Measurements from ENCODE around the gene MAST2.

Gene MAST2

DNA sequence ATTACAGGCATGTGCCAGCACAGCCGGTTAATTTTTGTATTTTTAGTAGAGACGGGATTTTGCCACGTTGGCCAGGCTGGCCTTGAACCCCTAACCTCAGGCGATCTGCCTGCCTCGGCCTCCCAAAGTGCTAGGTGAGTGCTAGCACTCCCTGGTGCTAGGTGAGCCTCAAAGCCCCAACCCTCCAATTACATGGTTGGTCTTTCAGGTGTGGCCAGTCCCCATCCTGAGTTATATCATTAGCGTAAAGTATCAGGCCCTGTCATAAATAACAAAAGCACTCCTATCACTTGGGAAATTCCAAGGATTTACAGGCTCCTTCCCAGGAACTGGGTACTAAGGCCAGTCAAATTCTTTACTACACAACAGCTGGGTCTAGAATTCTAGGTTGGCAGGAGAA, 191.0 kb downstream of the MAST2 start:
- DNase-seq = no peak

DNA sequence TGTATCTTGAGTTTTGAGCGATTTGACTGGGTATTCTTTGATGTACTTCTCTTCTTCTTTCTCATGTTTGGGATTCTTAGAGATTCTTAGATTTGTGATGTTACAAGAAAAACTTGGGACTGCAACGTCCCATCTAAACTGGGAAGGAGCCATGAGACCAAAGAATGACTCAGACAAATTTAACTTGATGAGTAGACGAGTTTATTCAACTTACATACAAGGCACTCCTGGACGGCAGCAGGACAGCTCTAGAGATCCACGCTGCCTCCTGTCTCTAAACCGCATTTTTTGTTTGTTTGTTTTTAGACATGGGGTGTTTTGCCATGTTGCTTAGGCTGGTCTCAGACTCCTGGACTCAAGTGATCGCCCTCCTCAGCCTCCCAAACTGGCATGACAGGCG, 191.9 kb downstream of the MAST2 start:
- no peak for DNase-seq

DNA sequence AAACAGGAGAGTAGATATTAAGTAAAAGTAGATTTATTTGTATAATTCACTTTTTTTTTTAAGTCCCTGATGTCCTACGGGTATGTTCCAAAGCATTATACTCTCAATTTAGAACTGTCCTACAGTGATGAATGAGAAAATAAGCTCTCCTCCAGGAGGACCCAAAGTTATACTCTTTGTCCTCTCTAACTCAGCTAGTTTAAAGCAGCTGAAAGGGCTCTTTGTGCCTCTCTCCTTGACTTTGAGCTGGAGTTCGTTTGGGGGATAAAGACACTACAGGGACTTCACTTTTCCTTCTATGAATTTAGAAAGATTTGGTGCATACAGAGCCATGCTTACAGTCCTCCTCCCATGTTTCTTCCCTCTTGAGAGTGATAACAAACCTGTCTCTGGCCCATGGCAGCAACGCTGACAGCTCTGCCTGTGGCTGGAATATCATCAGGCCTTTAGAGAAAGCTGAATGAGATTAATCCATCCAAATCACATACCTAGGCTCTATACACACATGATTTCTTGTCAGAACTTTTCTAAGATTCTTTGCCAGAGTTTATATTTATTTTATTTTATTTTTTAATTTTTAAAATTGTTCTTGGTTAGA, 194.7 kb downstream of the MAST2 start:
- DNase-seq = no peak

DNA sequence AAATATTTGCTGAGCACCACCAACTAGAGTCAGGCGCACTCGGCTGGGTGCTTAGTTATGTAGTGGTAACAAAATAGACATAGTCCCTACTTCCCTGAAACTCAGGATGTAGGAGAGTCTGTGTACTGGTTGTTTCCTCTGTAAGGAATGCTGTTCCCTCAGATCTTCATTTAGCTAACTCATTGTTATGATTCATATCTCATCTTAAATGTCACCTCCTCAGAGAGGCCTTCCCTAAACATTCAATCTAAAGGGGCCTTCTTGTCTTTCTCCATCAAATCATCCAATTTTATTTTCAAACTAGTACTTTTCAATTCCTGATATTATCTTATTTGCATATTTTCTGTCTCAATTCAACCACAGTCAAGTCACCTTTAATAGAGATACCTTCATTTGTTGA, 196.1 kb downstream of the MAST2 start:
- no peak for DNase-seq

DNA sequence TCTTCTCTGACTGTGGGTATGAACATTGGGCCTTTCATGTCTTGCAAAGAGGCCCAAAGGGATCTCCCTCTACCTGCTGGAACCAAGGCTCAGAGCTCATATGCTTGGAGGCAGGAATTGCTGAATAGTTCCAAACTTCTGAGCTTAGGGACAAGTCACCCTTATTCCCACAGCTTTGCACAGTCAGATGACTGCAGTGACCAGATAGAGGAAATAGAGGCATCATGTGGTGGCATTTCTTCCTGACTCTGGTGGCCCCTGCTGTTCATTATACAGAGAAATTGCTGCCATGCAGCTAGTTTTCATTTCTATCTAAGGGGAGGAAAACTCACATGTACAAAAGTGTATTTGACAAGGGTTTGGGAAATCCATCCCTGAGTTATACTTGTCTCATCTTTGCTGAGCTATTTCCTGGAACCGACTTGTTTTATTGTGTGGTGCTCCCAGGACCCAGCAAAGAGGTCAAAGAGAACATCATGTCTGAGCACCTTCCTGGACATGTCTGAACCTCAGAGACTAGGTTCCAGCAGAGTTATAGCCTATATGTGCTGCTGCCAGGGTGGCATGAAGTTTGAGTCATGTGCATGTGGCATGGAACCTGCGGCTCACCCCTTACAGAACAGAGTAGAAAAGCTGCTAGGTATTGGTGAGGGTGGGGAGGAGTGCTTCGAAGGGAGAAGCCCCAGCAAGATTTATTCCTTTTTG, 197.8 kb downstream of the MAST2 start:
- DNase-seq = no peak

DNA sequence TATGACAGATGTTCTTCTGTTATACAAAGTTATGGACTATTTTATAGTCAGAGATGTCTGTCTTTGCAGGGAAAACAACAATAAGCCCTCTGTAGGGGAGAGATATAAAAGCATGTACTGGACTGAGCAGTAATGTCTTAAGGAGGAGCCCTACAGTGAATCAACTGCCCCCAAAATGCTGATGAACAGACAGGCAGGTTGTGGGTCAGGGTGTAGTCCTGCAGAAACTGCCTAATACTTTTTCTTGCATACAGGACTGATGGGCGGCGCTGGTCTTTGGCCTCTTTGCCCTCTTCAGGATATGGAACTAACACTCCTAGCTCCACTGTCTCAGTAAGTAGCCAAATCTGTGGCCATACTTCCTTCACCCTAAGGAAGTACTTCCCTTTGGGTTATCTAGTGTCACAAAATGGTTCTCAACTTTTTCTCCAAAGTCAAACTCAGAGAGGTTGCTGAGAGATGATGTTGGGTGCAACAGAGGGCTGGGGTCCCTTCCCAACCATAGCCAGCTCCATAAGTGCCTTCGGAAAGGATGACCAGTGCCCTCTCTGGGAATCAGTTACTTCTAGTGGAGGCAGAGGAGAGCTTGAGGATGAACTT, 199.2 kb downstream of the MAST2 start:
- no peak for DNase-seq

DNA sequence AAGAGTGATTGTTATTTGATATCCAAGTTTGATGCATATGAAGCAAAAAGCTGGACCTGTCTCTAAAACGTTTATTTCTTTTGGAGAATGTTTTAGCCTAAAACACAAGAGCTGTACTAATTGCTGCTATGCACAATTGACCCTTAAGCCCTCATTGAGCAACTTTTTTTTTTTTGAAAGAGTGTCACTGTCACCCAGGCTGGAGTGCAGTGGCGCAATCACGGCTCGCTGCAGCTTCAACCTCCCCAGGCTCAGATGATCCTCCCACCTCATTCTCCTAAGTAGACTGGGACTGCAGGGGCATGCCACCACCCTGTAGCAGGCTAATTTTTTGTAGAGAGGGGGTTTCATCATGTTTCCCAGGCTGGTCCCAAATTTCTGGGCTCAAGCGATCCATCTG, 199.9 kb downstream of the MAST2 start:
- DNase-seq = no peak

DNA sequence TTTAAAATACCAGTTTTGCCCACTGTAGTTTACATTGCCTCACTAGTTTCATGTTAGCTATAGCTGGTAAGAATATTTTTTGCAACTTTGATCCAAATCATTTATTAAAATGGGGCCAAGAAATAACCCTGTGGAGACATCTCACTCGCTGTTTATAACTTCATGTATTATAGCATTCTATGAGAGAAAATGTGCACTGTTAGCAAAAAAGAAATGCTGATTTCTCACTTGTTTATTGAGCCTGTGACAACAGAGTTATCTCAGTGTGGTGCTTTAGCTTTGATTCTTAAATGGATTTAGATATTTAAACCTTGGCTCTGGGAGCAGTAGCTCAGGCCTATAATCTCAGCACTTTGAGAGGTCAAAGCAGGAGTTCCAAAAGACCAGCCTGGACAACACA, 201.1 kb downstream of the MAST2 start:
- no peak for DNase-seq

DNA sequence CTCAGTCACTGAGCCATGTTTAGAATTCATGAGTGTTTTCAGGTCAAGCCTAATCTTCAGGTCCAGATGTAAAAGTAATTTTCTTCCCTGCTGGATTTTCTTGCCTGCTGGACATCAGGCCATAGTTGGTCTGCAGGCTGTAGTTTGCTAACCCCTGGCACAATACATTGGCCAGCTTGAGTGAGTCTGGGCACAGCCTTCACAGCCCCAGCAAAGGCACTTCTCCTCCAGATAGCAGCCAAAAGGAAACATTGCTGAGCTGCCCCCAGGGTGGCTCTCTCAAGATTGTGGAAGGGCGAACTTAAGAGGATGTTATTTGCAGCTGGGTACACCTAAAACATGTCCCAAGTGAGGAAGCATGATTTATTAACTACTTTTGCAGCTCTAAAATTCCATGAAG, 202.2 kb downstream of the MAST2 start:
- no peak for DNase-seq

DNA sequence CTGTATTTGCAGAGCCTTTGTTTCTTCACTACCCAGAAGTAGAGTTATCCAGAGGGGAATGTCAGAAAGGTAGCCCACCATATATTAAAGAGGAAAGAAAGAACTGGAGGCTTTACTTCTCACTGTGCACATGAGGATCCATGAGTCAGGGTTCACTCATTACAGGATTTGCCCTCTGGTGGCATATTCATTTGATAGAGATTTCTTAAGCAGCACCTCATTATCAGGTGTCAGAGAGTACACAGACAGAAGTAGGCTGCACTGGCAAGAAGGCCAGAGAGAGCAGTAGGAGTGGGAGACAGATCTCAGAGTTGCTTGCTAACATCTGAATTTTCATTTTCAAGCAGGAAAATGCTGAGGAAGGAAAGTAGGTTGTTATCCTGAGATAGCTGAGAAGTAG, 205.2 kb downstream of the MAST2 start:
- no peak for DNase-seq

DNA sequence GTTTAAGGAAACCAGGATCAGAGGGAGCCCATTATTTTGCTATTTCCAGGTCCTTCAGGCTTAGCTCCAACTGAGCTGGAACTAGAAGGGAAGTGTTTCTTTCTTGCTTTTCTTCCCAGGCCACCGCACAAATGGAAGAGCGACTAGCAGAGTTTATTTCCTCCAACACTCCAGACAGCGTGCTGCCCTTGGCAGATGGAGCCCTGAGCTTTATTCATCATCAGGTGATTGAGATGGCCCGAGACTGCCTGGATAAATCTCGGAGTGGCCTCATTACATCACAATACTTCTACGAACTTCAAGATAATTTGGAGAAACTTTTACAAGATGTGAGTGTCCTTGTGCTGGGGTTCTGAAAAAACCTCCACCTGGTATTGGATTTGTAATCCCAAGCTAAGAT, 207.2 kb downstream of the MAST2 start:
- DNase-seq = no peak

DNA sequence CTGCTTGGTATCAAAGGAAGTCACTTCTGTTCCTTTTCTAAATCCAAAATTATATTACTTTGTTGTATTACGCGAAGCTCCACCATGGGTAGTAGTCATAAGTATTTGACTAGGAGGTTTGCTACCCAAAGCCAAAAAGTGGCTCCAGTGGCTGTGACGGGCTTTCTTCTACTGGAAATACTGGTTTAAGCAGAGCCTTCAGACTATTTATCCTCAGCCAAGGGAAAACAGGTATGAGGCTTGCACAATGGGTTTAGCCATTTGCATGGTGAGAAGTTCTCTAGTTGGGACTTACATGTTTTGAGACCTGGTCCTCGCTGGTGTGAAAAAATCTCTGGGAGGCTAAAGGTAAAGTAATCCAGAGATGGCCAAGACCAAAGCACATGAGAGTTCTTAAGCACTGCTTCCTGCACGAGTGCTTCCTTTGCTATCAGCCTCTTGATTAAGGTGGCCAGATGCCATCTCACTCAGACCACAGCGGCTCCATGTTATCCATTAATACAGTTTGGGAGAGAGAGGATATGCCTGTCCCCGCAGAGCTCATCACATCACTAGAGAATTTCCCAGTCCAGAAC, 207.8 kb downstream of the MAST2 start:
- no peak for DNase-seq

DNA sequence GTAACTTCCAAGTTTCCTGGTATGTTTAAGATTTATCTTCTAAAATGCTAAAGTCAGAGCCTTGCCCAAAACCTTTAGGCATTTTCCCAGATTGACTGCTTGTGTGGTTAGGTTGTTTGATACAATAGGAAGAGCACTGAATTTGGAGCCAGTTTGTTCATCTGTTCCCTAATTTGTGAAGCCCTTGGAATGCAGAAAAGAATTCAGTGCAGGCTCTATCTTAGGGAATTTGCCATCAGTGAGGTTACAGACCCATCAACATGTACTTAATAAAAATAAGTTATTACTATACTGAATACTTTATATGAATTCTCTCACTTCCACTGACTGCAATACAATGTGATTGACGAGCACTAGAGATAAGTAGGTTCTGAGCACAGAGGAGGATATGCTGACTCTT, 208.8 kb downstream of the MAST2 start:
- no peak for DNase-seq

DNA sequence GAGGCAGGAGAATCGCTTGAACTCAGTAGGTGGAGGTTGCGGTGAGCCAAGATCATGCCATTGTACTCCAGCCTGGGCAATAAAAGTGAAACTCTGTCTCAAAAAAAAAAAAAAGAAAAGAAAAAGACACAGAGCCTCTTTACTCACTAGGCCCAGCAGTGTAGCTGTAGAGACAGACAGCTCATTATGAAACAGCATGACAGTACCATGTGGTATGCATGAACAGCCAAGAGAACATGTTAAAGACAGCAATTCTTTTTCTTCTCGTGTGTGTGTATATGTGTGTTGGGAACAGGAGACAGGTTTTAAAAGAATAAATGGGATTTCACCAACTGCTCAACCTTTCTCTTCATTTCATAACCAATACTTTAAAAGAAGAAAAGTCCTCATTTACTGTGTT, 210.2 kb downstream of the MAST2 start:
- DNase-seq = no peak

DNA sequence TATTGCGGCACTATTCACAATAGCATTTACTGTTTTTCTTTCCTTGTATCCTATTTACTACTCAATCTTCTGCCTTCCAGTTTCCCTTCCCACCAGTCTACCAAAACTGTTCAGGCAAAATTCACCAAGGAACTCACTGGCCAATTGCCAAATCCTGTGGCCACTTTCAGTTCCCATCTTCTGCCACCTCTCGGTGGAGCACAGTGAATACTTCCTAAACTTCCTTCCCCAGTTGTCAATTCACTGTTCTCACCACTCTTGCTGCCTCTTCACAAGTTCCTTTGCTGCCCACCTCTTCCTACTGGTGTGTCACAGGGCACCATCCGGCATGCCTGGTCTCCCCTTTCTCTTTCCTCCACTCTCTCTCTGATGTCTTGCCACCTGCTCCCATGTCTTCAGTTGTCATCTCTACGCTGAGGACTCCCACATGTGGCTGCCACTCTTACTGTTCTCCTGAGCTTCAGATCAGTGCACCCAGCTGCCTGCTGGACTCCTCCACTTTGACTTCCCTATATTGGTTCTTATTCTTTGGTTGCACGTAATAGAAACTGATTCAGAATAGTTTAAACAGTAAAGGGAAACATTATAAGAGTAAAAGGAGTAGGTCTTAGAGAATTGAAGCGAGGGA, 214.6 kb downstream of the MAST2 start:
- DNase-seq = no peak

DNA sequence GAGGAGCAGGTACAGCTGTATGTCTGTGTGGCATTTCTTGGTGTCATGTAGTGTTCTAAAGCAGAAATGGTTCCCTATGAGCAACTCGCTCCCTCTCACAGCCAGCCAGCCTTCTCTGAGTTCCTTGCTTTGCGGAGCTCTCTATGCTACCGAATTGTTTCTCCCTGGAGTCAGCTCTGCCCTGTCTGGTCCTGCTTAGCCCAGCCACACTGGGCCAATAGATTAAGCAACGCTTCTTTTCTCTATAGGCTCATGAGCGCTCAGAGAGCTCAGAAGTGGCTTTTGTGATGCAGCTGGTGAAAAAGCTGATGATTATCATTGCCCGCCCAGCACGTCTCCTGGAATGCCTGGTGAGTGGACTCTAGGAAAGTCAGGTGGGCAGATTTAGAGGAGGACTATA, 215.9 kb downstream of the MAST2 start:
- no peak for DNase-seq

DNA sequence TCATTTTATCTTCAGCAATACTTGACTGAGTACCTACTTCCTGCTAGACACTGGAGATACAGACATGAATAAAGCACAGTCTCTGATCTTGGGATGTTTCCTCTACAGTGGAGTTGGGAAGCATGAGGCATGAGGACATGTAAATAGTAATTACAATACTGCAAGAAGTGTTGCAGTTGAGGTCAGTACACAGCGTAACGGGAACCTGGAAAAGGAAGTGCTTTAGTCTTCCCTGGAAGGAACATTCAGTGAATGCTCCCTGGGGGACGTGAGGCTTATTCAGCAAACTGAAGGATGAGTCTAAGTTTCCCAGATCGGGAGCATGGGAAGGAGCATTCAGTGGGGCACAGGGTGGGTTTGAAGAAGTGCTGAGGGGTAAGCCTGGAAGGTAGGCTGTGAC, 216.6 kb downstream of the MAST2 start:
- DNase-seq = no peak

DNA sequence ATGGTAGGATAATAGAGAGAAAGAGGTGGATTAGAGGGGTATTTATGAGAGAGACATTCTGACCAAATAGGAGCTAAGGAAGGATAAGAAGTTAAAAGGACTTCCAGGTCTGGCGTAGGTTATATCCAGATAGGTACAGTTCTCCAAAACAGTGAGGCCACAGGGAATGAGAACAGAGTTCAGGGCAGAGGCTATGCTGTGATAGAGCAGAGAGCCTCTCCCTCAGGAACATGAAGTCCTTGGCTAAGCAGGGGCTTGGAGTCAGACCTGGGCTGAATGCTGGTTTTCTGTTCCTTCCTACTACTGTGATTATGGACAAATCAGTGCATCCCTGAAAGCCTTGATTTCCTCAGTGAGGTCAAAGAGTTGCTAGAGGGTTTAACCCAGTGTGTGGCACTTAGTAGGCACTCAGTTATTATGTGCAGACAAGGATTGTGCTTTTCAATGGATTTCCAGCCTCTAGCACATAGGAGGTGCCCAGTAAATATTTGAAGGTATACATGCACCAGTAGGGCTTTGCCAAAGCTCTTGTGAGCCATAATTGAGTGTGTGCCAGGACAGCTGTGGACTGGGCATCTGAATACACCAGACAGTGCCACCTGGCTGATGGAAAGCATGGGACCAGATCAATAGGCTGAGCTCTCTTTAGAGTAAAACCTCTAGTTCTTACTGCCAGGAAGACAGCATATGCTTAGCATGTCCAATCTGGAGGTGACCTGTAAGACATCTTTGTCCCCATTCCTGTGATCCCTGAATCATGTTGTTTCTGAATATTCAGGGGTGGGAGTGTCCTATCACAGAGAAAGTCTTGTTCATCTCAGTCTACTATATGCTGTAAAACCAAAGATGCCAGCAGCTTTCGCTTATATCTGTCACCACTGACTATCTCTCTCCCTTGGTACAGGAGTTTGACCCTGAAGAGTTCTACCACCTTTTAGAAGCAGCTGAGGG, 217.9 kb downstream of the MAST2 start:
- no peak for DNase-seq

DNA sequence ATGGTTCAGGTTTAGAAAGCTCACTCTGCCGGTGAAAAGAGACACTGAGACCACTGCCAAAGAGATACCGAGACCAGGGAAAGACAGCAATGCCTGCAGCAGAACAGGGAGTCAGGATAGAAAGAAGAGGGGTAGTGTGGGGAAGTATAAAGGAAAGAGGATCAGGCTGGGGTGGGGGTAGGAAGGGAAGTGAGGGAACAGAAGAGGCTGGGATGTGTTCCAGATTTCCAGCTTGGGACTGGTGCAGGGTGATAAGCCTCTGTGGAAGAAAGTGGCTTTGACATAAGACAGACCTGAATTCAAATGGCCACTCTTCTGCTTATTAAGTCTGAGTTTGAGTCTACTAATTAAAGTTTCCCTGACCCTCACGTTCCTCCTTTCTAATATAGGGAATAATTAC, 223.1 kb downstream of the MAST2 start:
- no peak for DNase-seq

DNA sequence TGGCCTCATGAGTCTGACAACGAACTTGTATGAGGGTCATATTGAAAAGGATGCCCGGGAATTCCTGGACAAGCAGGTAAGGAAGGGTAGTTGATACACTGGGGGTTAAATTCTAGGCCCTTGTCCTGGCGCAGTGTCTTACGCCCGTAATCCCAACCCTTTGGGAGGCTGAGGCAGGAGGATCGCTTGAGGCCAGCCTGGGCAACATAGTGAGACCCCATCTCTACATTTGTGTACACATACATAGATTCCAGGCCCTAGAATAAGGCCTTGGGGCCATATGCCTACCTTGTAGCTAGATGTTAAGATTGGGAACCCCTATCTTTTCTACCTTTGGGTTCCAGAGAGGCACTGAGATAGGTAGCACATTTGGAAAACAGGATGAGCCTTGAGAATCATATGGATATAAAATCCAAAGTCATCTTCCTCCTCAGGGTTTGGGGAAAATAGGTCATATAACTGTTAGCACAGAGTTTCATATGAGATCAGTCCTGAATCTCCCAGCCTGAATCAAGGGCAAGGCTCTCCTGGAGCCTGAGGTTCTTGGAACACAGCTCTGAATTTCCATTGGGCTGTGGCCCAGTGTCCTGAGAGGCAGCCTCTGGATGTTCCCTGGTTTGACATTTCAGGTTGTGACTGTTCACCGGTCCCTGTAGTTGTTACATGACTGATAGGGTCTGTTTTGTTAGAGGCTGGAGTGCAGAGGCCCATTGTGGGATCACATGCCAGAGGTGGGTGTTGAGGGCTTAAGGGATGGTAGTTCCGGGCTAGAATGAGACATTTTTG, 224.6 kb downstream of the MAST2 start:
- DNase-seq = no peak

DNA sequence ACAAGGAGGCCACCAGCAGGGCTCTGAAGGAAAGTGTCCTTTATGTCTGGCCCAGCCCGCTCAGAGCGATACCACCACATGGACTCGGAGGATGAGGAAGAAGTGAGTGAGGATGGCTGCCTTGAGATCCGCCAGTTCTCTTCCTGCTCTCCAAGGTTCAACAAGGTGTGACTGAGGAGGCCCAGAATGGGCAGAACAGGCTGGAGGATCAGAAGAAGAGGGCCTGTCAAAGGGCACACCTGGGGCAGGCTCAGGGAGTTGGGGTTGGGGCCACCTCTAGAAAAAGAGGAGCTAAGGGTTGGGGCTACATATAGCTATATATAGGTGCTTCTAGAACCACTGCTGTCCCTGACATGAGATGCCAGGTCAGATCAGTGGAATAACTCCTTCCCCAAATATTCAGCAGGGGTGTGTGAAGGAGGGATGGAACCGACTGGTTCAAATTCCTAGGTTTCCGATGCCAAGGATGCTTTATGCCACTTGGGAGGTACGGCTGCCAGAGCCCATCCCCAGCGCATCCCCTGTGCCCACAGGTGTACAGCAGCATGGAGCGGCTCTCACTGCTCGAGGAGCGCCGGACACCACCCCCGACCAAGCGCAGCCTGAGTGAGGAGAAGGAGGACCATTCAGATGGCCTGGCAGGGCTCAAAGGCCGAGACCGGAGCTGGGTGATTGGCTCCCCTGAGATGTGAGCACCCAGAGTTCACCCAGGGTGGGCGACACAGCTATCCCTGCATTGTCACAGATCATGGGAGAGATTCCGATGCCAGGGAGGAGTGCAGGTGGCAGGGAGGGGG, 226.9 kb downstream of the MAST2 start:
- no peak for DNase-seq
